ENCODE measurements around the gene CRIP1. TPM values are rescaled to one million over a fixed set of nuclear protein-coding genes. Genes with fewer than 3 reads are reported as not detected.

CRIP1 gene
- total and polyA plus RNA-seq, 10 of the 15 experiments (the other 5 are each of a cell fraction or from before 2014, with no cell fraction given) = 66.8 to 259 (median 154) TPM

DNA sequence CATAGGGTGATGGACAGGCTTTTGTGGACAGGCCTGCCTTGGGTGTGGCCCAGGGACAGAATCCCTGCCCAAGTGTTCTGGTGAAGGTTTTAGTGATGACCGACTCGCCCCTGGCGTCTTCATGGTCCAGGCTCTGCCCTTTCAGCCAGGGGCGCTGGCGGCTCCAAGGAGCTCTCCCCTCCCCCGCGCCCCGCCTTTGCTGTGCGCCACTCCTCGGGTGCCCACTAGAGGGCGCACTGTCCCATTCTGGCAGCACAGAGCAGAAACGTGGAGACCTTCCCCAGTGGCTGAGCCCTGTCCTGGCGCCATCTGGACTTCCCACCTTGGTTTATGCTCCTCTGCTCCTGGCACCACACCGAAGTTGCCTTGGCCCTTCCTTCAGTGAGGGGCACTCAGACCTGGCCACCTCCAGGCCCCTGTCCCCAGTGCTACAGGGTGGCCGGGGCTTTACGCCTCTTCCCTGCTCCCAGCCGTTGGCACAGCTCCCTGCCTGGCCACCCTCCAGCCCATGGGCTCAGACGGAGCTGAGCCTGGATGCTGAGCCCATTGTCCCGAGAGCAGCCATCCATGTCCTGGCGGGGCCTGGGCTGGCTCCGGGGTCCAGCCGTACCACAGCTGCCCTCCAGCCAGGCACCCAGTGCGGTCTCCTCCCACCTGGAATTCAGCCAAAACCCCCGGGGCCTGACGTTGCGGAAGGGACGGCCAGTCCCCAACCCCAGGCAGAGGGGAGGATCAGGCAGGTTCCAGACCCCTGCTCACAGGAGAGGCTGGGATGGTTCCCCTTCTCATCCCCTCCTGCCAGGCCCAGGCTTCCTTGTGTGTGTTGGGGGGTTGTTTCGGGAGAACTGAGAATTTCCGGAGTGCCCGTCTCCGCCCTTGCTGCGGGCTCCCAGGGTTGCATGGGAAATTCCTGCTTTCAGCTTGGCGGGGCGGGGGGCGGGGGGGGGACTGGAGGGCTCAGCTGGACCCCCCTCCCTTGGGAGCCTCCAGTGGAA is 5.6 kb upstream of the CRIP1 start (continued):
- TF ChIP-seq, protein P1, sequence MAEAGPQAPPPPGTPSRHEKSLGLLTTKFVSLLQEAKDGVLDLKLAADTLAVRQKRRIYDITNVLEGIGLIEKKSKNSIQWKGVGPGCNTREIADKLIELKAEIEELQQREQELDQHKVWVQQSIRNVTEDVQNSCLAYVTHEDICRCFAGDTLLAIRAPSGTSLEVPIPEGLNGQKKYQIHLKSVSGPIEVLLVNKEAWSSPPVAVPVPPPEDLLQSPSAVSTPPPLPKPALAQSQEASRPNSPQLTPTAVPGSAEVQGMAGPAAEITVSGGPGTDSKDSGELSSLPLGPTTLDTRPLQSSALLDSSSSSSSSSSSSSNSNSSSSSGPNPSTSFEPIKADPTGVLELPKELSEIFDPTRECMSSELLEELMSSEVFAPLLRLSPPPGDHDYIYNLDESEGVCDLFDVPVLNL (IDR thresholded peaks at IDR 0.05; ENCODE audit: low read depth, low read length) = peak; percentile 34; the same call in 1 of the 2 replicates
- TF ChIP-seq WRNIP1 (IDR thresholded peaks at IDR 0.05; ENCODE audit: borderline replicate concordance, low read depth, low read length) (no peak), BHLHE40 (IDR thresholded peaks at IDR 0.05; ENCODE audit: borderline replicate concordance in 1 of 2, low read depth in 2 of 2, low read length in 1 of 2) (peak in 1 of 2 experiments; percentile 67; a peak in 2 of 4 replicates), NFYB (IDR thresholded peaks at IDR 0.05; ENCODE audit: insufficient read depth, low read depth, low read length) (no peak), POLR2AphosphoS2 (IDR thresholded peaks at IDR 0.05; ENCODE audit: low read depth, low read length) (no peak), YY1 (IDR thresholded peaks at IDR 0.05; ENCODE audit: low read depth, low read length) (peak; percentile 87), GATAD2B (conservative IDR thresholded peaks at IDR 0.05; ENCODE audit: low read depth) (peak; percentile 79), STAT3 (IDR thresholded peaks at IDR 0.05; ENCODE audit: low read depth, low read length) (no peak)
- TF ChIP-seq, protein P2, sequence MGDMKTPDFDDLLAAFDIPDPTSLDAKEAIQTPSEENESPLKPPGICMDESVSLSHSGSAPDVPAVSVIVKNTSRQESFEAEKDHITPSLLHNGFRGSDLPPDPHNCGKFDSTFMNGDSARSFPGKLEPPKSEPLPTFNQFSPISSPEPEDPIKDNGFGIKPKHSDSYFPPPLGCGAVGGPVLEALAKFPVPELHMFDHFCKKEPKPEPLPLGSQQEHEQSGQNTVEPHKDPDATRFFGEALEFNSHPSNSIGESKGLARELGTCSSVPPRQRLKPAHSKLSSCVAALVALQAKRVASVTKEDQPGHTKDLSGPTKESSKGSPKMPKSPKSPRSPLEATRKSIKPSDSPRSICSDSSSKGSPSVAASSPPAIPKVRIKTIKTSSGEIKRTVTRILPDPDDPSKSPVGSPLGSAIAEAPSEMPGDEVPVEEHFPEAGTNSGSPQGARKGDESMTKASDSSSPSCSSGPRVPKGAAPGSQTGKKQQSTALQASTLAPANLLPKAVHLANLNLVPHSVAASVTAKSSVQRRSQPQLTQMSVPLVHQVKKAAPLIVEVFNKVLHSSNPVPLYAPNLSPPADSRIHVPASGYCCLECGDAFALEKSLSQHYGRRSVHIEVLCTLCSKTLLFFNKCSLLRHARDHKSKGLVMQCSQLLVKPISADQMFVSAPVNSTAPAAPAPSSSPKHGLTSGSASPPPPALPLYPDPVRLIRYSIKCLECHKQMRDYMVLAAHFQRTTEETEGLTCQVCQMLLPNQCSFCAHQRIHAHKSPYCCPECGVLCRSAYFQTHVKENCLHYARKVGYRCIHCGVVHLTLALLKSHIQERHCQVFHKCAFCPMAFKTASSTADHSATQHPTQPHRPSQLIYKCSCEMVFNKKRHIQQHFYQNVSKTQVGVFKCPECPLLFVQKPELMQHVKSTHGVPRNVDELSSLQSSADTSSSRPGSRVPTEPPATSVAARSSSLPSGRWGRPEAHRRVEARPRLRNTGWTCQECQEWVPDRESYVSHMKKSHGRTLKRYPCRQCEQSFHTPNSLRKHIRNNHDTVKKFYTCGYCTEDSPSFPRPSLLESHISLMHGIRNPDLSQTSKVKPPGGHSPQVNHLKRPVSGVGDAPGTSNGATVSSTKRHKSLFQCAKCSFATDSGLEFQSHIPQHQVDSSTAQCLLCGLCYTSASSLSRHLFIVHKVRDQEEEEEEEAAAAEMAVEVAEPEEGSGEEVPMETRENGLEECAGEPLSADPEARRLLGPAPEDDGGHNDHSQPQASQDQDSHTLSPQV (IDR thresholded peaks at IDR 0.05) = peak; percentile 56; the same call in 1 of the 2 replicates
- TF ChIP-seq, protein P3, sequence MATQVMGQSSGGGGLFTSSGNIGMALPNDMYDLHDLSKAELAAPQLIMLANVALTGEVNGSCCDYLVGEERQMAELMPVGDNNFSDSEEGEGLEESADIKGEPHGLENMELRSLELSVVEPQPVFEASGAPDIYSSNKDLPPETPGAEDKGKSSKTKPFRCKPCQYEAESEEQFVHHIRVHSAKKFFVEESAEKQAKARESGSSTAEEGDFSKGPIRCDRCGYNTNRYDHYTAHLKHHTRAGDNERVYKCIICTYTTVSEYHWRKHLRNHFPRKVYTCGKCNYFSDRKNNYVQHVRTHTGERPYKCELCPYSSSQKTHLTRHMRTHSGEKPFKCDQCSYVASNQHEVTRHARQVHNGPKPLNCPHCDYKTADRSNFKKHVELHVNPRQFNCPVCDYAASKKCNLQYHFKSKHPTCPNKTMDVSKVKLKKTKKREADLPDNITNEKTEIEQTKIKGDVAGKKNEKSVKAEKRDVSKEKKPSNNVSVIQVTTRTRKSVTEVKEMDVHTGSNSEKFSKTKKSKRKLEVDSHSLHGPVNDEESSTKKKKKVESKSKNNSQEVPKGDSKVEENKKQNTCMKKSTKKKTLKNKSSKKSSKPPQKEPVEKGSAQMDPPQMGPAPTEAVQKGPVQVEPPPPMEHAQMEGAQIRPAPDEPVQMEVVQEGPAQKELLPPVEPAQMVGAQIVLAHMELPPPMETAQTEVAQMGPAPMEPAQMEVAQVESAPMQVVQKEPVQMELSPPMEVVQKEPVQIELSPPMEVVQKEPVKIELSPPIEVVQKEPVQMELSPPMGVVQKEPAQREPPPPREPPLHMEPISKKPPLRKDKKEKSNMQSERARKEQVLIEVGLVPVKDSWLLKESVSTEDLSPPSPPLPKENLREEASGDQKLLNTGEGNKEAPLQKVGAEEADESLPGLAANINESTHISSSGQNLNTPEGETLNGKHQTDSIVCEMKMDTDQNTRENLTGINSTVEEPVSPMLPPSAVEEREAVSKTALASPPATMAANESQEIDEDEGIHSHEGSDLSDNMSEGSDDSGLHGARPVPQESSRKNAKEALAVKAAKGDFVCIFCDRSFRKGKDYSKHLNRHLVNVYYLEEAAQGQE (IDR thresholded peaks at IDR 0.05; ENCODE audit: low read depth, low read length) = no peak

All from GM12878 (cell line).